GM12864 (cell line): ENCODE data around the gene CCT5.

Source experiments
- DNase-seq: peaks from one replicate; pipeline ENCODE4 v3.0.0-alpha.2; 2011; ENCODE audit warnings: low read depth
- H3K4me3 ChIP-seq: 2 replicates; pipeline ENCODE4 v1.5.1; 2011; ENCODE audit warnings: mild to moderate bottlenecking, low read depth, low read length, control low read depth
- CTCF ChIP-seq: IDR thresholded peaks from 2 replicates; pipeline ENCODE4 v1.5.1; 2011; ENCODE audit warnings: low read depth, mild to moderate bottlenecking, moderate library complexity, low read length, control low read depth, inconsistent platforms; ENCODE audit errors: missing control alignments

The CCT5 gene

GRCh38 chr5:10275991-10276390 lies 25.9 kb downstream of the CCT5 start:
- no peak overlapping the region for H3K4me3 ChIP-seq
- no peak for DNase-seq
- no peak for TF ChIP-seq CTCF

GRCh38 chr5:10276691-10277090 lies 26.6 kb downstream of the CCT5 start:
- DNase-seq, result no peak
- no peak overlapping the region for H3K4me3 ChIP-seq
- TF ChIP-seq CTCF, result no peak

- no peak for TF ChIP-seq CTCF
- no peak for DNase-seq
Observed at GRCh38 chr5:10277773-10278630, 27.9 kb downstream of the CCT5 start.

GRCh38 chr5:10278658-10279279 lies 28.7 kb downstream of the CCT5 start:
- no peak for TF ChIP-seq CTCF
- DNase-seq, result no peak
- H3K4me3 ChIP-seq, result no peak overlapping the region

More at GRCh38 chr5:10277773-10278630, 27.9 kb downstream of the CCT5 start:
- no peak overlapping the region for H3K4me3 ChIP-seq

- no peak for DNase-seq
- TF ChIP-seq CTCF, result no peak
- no peak overlapping the region for H3K4me3 ChIP-seq
Observed at GRCh38 chr5:10279328-10279727, 29.2 kb downstream of the CCT5 start.

GRCh38 chr5:10279925-10280720 lies 30.0 kb downstream of the CCT5 start:
- no peak for DNase-seq
- no peak overlapping the region for H3K4me3 ChIP-seq
- no peak for TF ChIP-seq CTCF
